ENCODE data around the gene BEAN1. TPM values are rescaled to one million over a fixed set of nuclear protein-coding genes. Genes with fewer than 3 reads are reported as not detected.

The BEAN1 gene
- total RNA-seq, 4 donors from 2014 or later: 0.23 to 0.50 TPM; not detected in 2

- H3K4me3 ChIP-seq: no peak overlapping the region
- H3K36me3 ChIP-seq: no peaks in the 10 kb centered on the region
- peaks cover 0 to 26% (median 0%) of the 10 kb centered on the region in 4 donors for H3K27me3 ChIP-seq
- no peak for DNase-seq (ENCODE audit: extremely low spot score)
- no peaks in the 10 kb centered on the region for H3K9me3 ChIP-seq
- no peaks in the 10 kb centered on the region for H3K4me1 ChIP-seq
- WGBS: 82% methylated on average over 7 of the region's 7 CpGs
- intact Hi-C loops (cut with DNase I): no loop called here
- no peak overlapping the region for H3K27ac ChIP-seq (replicated peaks in 1 of 4)
- TF ChIP-seq EP300 (IDR thresholded peaks at IDR 0.05): no peak
- TF ChIP-seq CTCF (IDR thresholded peaks at IDR 0.05): no peak
- TF ChIP-seq POLR2AphosphoS5 (IDR thresholded peaks at IDR 0.05): no peak
Observed at GRCh38 chr16:66441586-66442375, 14.7 kb downstream of the BEAN1 start.

- Histone ChIP-seq H3K27me3 (peaks cover 0 to 26% (median 0%) of the 10 kb centered on the region in 4 donors), H3K4me3 (no peak overlapping the region), H3K9me3 (no peaks in the 10 kb centered on the region), H3K4me1 (no peaks in the 10 kb centered on the region), H3K36me3 (no peaks in the 10 kb centered on the region), H3K27ac (replicated peaks in 1 of 4) (no peak overlapping the region)
- no peak for DNase-seq (ENCODE audit: extremely low spot score)
- TF ChIP-seq POLR2AphosphoS5 (IDR thresholded peaks at IDR 0.05) (no peak), CTCF (IDR thresholded peaks at IDR 0.05) (no peak), POLR2A (IDR thresholded peaks at IDR 0.05; ENCODE audit: low read depth) (no peak), EP300 (IDR thresholded peaks at IDR 0.05) (no peak)
- WGBS: 76% methylated on average over 6 of the region's 6 CpGs
- intact Hi-C loops (cut with DNase I): no loop called here
Observed at GRCh38 chr16:66442502-66443268, 15.6 kb downstream of the BEAN1 start.

DNA sequence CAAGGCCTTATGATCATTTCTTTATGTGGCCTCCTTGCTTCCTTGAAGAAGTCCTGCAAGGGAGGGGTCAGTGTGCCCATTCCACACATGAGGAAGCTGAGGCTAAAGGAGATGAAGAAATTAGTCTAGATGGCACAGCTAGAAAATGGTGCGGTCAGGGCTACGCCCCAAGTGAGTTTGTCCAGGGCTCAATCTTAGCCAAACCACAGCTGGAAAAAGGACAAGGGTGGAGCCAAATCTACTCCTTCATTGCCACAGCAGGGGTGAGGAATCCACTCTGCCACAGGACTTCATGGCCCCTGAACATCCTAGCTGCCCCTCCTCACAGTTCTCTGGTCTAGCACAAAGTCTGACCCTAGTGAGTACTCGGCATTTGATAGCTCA, 16.2 kb downstream of the BEAN1 start:
- no peak overlapping the region for H3K27ac ChIP-seq (replicated peaks in 1 of 4)
- intact Hi-C loops (cut with DNase I): no loop called here
- H3K4me3 ChIP-seq: no peak overlapping the region
- WGBS: 97% methylated on average over 3 of the region's 3 CpGs
- no peaks in the 10 kb centered on the region for H3K36me3 ChIP-seq
- TF ChIP-seq POLR2A (IDR thresholded peaks at IDR 0.05; ENCODE audit: low read depth): no peak
- no peak for TF ChIP-seq POLR2AphosphoS5 (IDR thresholded peaks at IDR 0.05)
- no peak for TF ChIP-seq EP300 (IDR thresholded peaks at IDR 0.05)
- TF ChIP-seq CTCF (IDR thresholded peaks at IDR 0.05): no peak
- no peaks in the 10 kb centered on the region for H3K9me3 ChIP-seq
- H3K27me3 ChIP-seq: peaks cover 0 to 26% (median 0%) of the 10 kb centered on the region in 4 donors
- no peak for DNase-seq (ENCODE audit: extremely low spot score)
- H3K4me1 ChIP-seq: no peaks in the 10 kb centered on the region

GRCh38 chr16:66444049-66444481, 17.0 kb downstream of the BEAN1 start:
- no peak overlapping the region for H3K27ac ChIP-seq (replicated peaks in 1 of 4)
- H3K4me1 ChIP-seq: no peaks in the 10 kb centered on the region
- intact Hi-C loops (cut with DNase I): no loop called here
- H3K4me3 ChIP-seq: no peak overlapping the region
- no peak for TF ChIP-seq POLR2AphosphoS5 (IDR thresholded peaks at IDR 0.05)
- TF ChIP-seq EP300 (IDR thresholded peaks at IDR 0.05): no peak
- TF ChIP-seq POLR2A (IDR thresholded peaks at IDR 0.05; ENCODE audit: low read depth): no peak
- no peak for TF ChIP-seq CTCF (IDR thresholded peaks at IDR 0.05)
- H3K9me3 ChIP-seq: no peaks in the 10 kb centered on the region
- H3K27me3 ChIP-seq: peaks cover 0 to 26% (median 0%) of the 10 kb centered on the region in 4 donors
- DNase-seq (ENCODE audit: extremely low spot score): no peak
- WGBS: 78% methylated on average over 3 of the region's 3 CpGs
- H3K36me3 ChIP-seq: no peaks in the 10 kb centered on the region
